Skeletal muscle satellite cell (primary cell): ENCODE data around the gene SEMA3A.
"Not testable (repeated sequence)": the region's sequence is repeated elsewhere in the genome, so short reads cannot be mapped to it uniquely, and the experiment has no call there.

Experiments used
- H3K27me3 ChIP-seq: 2 replicates; pipeline ENCODE4 v1.7.0; 2013; ENCODE audit warnings: low read length; ENCODE audit not compliant: control insufficient read depth, insufficient read depth
- H3K36me3 ChIP-seq: 2 replicates; pipeline ENCODE4 v1.7.0; 2013; ENCODE audit warnings: mild to moderate bottlenecking, control low read depth, low read length; ENCODE audit not compliant: insufficient read depth
- H3K4me1 ChIP-seq: 2 replicates; pipeline ENCODE4 v1.7.0; 2013; ENCODE audit warnings: low read length; ENCODE audit not compliant: control insufficient read depth, insufficient read depth
- H3K4me2 ChIP-seq: 2 replicates; pipeline ENCODE4 v1.7.0; 2013; ENCODE audit warnings: mild to moderate bottlenecking, low read length
- H3K4me3 ChIP-seq: 2 replicates; pipeline ENCODE4 v1.7.0; 2013; ENCODE audit warnings: low read length
- H3K9ac ChIP-seq: 2 replicates; pipeline ENCODE4 v1.7.0; 2013; ENCODE audit warnings: mild to moderate bottlenecking, low read depth, low read length, moderate library complexity
- H3K9me3 ChIP-seq: replicated peaks from 2 replicates; pipeline ENCODE4 v1.7.0; 2013; ENCODE audit warnings: mild to moderate bottlenecking, control low read depth, low read length

Gene SEMA3A

DNA sequence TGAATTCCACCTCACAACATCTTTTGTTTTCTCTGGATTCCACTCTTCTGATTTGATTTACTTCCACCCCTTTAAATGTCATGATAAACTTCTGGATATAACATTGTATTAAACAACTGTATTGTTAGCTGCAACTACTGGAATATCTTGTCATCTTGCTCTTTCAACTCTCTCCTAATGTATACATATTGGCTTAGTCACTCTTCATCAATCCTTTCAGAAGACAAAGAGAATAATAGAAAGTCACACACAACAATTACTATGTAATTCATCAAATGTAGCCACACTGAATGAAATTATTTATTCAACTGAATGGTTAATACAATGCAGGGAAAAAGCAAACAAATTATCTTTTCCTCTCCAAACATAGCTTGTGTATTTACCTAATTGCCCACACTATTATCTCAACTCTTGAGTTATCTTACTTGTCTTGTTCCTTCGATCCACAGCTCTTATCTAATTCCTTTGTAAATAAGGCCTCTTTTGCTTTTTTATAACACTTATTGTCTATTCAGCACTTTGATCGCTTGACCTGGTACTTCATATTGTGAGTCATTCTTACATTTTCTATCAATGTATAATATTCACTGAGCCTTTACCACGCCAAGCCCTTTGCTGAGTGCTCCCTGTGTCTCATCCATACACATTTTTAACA is 16.7 kb downstream of the SEMA3A start:
- Histone ChIP-seq H3K4me1 (no peaks in the 10 kb centered on the region), H3K9me3 (no peaks in the 10 kb centered on the region), H3K9ac (no peak overlapping the region), H3K36me3 (no peaks in the 10 kb centered on the region), H3K4me2 (no peak overlapping the region), H3K4me3 (no peak overlapping the region), H3K27me3 (no peaks in the 10 kb centered on the region)

DNA sequence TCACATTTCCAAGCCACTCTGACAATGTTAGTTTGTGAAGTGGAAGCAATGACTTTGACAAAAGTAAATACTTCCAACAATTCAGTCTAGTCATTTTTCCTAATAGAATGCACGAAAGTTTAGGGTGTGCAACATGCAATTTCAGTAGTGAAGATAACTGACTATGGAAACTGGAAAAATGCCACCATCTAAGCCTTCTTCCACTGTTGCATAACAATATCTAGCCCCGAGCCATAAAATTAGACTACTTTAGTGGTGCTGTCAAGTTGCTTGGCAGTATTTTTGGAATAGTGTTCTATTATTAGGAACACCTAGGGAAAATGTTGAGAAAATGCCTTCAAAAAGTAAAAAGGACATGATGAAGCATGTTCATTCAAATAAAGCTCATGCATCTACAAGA is 17.9 kb downstream of the SEMA3A start:
- no peak overlapping the region for H3K9ac ChIP-seq
- H3K36me3 ChIP-seq = no peaks in the 10 kb centered on the region
- no peaks in the 10 kb centered on the region for H3K4me1 ChIP-seq
- H3K27me3 ChIP-seq = no peaks in the 10 kb centered on the region
- H3K9me3 ChIP-seq = no peaks in the 10 kb centered on the region
- H3K4me2 ChIP-seq = no peak overlapping the region
- no peak overlapping the region for H3K4me3 ChIP-seq

DNA sequence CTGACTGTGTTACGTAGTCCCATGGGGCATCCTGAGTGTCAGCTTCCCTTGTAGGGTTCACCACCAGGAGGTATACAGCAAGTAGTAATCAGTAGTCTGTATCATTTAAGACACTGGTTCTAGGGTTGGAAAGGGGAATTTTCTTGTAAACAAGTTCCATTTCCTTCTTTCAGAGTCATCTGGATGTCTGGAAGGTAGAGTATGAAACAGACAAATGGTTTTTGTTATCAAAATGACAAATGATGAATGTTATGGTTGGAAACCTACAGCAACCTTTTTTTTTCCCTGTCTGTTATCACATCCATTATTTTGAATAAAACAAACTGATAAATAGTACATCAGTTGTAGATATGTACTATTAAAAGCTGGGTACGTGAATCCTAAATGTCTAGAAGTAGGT is 19.1 kb downstream of the SEMA3A start:
- no peak overlapping the region for H3K4me2 ChIP-seq
- H3K4me1 ChIP-seq = no peaks in the 10 kb centered on the region
- H3K9ac ChIP-seq = no peak overlapping the region
- H3K36me3 ChIP-seq = no peaks in the 10 kb centered on the region
- H3K9me3 ChIP-seq = no peaks in the 10 kb centered on the region
- no peak overlapping the region for H3K4me3 ChIP-seq
- no peaks in the 10 kb centered on the region for H3K27me3 ChIP-seq

GRCh38 chr7:84170646-84171045 is 23.9 kb downstream of the SEMA3A start:
- no peak overlapping the region for H3K9ac ChIP-seq
- no peaks in the 10 kb centered on the region for H3K27me3 ChIP-seq
- no peak overlapping the region for H3K4me2 ChIP-seq
- no peak overlapping the region for H3K4me3 ChIP-seq
- H3K9me3 ChIP-seq = no peaks in the 10 kb centered on the region
- no peaks in the 10 kb centered on the region for H3K36me3 ChIP-seq
- H3K4me1 ChIP-seq = no peaks in the 10 kb centered on the region

DNA sequence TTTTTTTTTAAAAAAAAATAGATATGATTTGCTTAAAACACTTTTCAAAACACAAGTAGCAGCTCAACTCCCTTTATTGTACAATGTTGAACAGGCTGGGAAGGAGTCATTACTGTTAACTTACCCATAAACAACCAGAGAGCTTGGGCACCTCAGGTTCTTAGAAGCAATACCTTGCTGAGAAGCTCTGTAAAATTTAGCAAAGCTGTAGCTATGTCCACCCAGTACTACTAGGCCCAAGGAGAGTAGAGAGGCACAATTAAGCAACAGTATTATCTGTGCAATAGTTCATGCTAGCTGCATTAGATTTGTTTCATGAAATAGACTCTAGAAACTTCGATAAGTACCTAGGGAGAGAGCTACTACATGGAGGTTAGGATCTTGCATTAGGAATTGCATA is 32.0 kb downstream of the SEMA3A start:
- Histone ChIP-seq H3K4me2 (no peak overlapping the region), H3K36me3 (no peaks in the 10 kb centered on the region), H3K4me1 (no peaks in the 10 kb centered on the region), H3K4me3 (no peak overlapping the region), H3K27me3 (no peaks in the 10 kb centered on the region), H3K9ac (no peak overlapping the region), H3K9me3 (no peaks in the 10 kb centered on the region)

DNA sequence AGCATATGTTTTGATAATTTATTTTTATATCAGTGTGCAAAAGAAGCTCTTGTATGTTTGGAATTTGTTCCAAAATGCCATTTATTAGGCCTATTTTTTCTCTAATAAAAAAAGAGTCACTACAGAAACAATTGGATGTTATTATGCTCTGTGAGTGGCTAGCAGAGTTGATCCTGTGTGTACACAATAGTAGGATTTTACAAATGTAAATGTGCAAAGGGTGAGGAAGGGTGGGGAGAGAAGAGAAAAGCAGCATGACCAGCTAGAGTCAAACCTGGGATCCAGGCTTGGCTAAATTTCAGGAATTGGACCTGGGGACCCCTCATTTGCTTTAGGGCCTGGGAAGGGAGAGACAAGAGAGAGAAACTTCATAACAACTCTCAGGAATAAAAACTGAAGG is 32.5 kb downstream of the SEMA3A start:
- no peak overlapping the region for H3K4me2 ChIP-seq
- H3K9me3 ChIP-seq = no peaks in the 10 kb centered on the region
- H3K4me1 ChIP-seq = no peaks in the 10 kb centered on the region
- H3K27me3 ChIP-seq = no peaks in the 10 kb centered on the region
- H3K36me3 ChIP-seq = no peaks in the 10 kb centered on the region
- H3K4me3 ChIP-seq = no peak overlapping the region
- no peak overlapping the region for H3K9ac ChIP-seq

GRCh38 chr7:84161398-84161797 is 33.2 kb downstream of the SEMA3A start:
- no peaks in the 10 kb centered on the region for H3K4me1 ChIP-seq
- H3K36me3 ChIP-seq = no peaks in the 10 kb centered on the region
- no peak overlapping the region for H3K9ac ChIP-seq
- no peaks in the 10 kb centered on the region for H3K27me3 ChIP-seq
- no peak overlapping the region for H3K4me3 ChIP-seq
- no peaks in the 10 kb centered on the region for H3K9me3 ChIP-seq
- no peak overlapping the region for H3K4me2 ChIP-seq

GRCh38 chr7:84159435-84159834 is 35.2 kb downstream of the SEMA3A start:
- no peaks in the 10 kb centered on the region for H3K36me3 ChIP-seq
- no peak overlapping the region for H3K4me3 ChIP-seq
- no peaks in the 10 kb centered on the region for H3K4me1 ChIP-seq
- no peak overlapping the region for H3K4me2 ChIP-seq
- H3K27me3 ChIP-seq = no peaks in the 10 kb centered on the region
- H3K9ac ChIP-seq = no peak overlapping the region
- H3K9me3 ChIP-seq = no peaks in the 10 kb centered on the region

DNA sequence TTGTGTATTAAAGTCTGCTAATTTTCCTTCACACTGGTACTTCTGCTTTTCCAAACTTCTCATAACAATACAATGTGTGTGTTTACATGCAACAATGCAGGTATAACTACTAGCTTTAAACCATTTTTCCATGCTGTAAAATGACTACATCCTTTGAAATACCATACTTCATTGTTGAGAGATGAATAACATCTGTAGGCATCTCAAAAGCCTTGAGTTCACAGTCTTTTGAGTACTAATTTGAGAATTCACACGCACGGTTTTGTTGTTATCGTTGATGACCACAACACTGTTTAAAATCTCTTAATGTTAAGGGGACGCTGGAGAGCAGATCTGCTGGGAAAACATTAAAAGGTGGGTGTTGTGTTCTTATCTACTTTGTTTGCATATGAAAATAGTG is 37.4 kb downstream of the SEMA3A start:
- H3K36me3 ChIP-seq = no peaks in the 10 kb centered on the region
- H3K9me3 ChIP-seq = no peaks in the 10 kb centered on the region
- no peak overlapping the region for H3K9ac ChIP-seq
- no peak overlapping the region for H3K4me2 ChIP-seq
- no peak overlapping the region for H3K4me3 ChIP-seq
- no peaks in the 10 kb centered on the region for H3K4me1 ChIP-seq
- no peaks in the 10 kb centered on the region for H3K27me3 ChIP-seq

DNA sequence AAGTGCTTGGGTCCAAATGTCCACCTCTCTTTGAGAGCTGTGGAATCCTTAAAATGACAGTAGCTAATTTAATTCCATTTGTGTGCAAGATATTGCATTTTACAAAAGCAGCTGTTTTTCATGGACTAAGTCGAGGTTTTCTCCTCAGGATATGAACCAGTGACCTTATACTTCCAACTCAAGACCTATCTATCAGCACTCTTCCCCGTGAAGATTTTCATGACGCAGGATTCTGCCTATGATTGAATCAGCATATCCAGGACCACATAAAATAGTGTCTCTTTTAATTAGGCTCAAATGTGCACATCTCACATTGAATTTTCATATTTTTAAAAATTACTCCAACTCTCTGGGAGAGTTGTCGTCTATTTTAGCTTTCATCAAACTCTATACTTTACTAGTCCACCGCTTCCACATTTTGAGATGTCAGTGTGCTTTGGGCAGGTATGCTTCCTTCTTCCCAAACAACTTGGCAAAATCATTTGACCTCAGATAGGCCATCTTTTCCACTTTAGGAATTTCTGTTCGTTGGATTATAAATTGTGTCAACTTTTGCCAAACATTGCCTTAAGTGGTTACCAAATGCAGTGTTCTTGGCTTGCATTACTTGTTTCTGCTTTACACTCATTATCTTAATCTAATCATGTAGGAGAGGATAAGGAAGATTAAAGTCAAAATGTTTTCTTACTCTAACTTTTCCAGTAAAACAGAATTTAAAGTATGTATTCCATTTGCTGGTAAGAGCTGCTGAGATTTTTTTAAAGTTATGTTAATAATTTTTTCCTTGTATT is 39.4 kb downstream of the SEMA3A start:
- Histone ChIP-seq H3K4me1 (no peaks in the 10 kb centered on the region), H3K4me2 (no peak overlapping the region), H3K36me3 (no peaks in the 10 kb centered on the region), H3K4me3 (no peak overlapping the region), H3K9ac (no peak overlapping the region), H3K27me3 (no peaks in the 10 kb centered on the region), H3K9me3 (no peaks in the 10 kb centered on the region)

DNA sequence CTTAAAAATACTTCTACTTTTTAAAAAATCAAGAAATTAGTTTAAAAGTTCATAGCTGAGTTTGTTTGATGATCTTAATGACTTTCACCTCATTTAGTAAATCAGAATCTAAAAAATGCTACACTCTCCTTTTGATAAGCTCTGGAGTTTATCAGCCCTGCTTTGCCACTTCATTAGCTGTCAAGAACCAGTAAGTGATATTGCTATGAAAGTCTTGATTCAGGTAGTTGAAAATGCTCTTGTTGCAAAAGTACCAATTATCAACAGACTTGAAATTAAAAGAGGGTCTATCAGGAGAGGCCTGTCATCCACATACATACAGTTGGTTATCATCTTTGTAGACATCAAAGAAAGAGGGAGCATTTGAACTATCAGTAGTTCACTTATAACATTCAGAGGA is 41.6 kb downstream of the SEMA3A start:
- no peaks in the 10 kb centered on the region for H3K4me1 ChIP-seq
- no peak overlapping the region for H3K9ac ChIP-seq
- no peaks in the 10 kb centered on the region for H3K27me3 ChIP-seq
- H3K4me3 ChIP-seq = no peak overlapping the region
- no peak overlapping the region for H3K4me2 ChIP-seq
- H3K36me3 ChIP-seq = no peaks in the 10 kb centered on the region
- H3K9me3 ChIP-seq = no peaks in the 10 kb centered on the region

- not testable (repeated sequence) for H3K9ac ChIP-seq, H3K4me1 ChIP-seq, H3K27me3 ChIP-seq, H3K4me3 ChIP-seq, H3K36me3 ChIP-seq, H3K4me2 ChIP-seq, H3K9me3 ChIP-seq
Observed at GRCh38 chr7:84150370-84150769, 44.2 kb downstream of the SEMA3A start.
